Ascending aorta (tissue), 2 donors: ENCODE data around the gene DACH1. TPM values are rescaled to one million over a fixed set of nuclear protein-coding genes. Genes with fewer than 3 reads are reported as not detected.

Source experiments
- DNase-seq, 2 donors: peaks; one replicate each; pipeline ENCODE4 v3.0.0-alpha.2; 2019; ENCODE audit warnings: low spot score in 2 of 2
- H3K27ac ChIP-seq, 2 donors: fragments of 200-600 bp; sonication (generic); one replicate each; pipeline ENCODE4 v1.5.1; 2016 to 2017; ENCODE audit warnings: mild to moderate bottlenecking in 1 of 2
- H3K27me3 ChIP-seq: fragments of 200-600 bp; sonication (generic); one replicate; pipeline ENCODE4 v1.5.1; 2017
- H3K36me3 ChIP-seq, 2 donors: fragments of 200-600 bp; sonication (generic); one replicate each; pipeline ENCODE4 v1.5.1; 2016
- H3K4me1 ChIP-seq, 2 donors: fragments of 200-600 bp; sonication (generic); one replicate each; pipeline ENCODE4 v1.5.1; 2016 to 2017; ENCODE audit warnings: mild to moderate bottlenecking in 1 of 2
- H3K4me3 ChIP-seq, 2 donors: fragments of 200-600 bp; sonication (generic); one replicate each; pipeline ENCODE4 v1.5.1; 2016 to 2017; ENCODE audit warnings: mild to moderate bottlenecking in 1 of 2
- H3K9me3 ChIP-seq, 2 donors: fragments of 200-600 bp; sonication (generic); one replicate each; pipeline ENCODE4 v1.5.1; 2016
- intact Hi-C: fragments of 100-400 bp; cut with DNase I; formaldehyde crosslinking; loops from one replicate; pipeline ENCODE4 v1.15.1; 2023
- total RNA-seq: library from RNA; depleted of rRNA; stranded (reverse); fragments of >200 nt; gene quantifications from one replicate; pipeline ENCODE4 v1.1.0, GENCODE V29; 2016
- TF ChIP-seq, protein P1 (sequence below), 3 experiments: fragments of 200-600 bp in 2 of 3; fragments of 450-650 bp in 1 of 3; sonication (generic) in 2 of 3; IDR thresholded peaks; one replicate each; pipeline ENCODE4 v1.5.1; 2016 to 2019; ENCODE audit warnings: antibody characterized with exemption in 3 of 3, mild to moderate bottlenecking in 1 of 3, moderate library complexity in 1 of 3

DACH1 gene
- total RNA-seq, 1 donor from 2014 or later: not detected

DNA sequence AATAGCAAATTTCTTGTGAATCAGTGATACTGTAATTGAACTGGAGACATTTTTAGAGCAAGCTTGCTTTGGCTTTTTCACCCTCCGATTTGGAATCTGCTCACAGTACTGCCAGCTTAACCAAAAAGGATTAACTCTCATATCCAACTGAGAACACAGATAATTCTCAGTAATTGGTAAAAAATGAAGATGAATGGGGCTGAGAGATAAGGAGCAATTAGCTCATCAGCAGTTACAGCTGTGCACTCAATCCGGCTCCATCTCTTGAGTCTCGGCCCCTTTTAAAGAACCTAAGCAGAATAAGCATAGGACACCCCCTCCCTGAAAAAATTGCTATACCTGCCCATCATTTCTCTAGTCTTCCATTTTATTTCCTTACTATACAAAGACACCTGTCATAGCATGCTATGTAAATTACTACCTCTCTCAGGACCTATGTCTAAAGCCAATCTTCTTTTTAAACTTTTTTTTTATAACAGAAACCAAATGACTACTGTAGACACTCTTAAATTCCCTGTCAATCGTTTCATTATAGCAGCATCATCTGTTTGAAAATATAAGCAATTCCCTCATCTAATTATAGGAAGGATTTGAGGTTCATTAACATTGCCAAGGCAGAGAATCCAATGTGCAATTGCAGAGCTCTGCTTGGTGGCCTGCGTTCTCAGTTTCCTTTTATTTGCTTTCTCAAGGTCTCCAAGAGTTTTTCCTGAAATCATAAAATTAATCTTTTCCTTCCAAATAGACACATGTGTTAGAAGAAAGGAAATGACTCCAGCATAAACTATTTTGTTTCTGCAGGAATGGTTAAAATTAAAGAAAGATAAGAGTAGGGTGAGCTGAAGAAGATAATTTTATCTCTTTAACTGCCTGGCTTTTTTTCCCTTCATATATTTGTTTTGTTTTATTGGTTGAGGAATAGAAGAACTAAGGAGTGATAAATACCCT, 242.1 kb downstream of the DACH1 start:
- intact Hi-C loops: no loop called here
- no peak for DNase-seq
- Histone ChIP-seq H3K36me3 (no peaks in the 10 kb centered on the region), H3K4me3 (no peak overlapping the region), H3K9me3 (no peaks in the 10 kb centered on the region), H3K4me1 (no peaks in the 10 kb centered on the region), H3K27me3 (no peaks in the 10 kb centered on the region), H3K27ac (no peak overlapping the region)
- TF ChIP-seq, protein P1, sequence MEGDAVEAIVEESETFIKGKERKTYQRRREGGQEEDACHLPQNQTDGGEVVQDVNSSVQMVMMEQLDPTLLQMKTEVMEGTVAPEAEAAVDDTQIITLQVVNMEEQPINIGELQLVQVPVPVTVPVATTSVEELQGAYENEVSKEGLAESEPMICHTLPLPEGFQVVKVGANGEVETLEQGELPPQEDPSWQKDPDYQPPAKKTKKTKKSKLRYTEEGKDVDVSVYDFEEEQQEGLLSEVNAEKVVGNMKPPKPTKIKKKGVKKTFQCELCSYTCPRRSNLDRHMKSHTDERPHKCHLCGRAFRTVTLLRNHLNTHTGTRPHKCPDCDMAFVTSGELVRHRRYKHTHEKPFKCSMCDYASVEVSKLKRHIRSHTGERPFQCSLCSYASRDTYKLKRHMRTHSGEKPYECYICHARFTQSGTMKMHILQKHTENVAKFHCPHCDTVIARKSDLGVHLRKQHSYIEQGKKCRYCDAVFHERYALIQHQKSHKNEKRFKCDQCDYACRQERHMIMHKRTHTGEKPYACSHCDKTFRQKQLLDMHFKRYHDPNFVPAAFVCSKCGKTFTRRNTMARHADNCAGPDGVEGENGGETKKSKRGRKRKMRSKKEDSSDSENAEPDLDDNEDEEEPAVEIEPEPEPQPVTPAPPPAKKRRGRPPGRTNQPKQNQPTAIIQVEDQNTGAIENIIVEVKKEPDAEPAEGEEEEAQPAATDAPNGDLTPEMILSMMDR (IDR thresholded peaks at IDR 0.05): no peak

DNA sequence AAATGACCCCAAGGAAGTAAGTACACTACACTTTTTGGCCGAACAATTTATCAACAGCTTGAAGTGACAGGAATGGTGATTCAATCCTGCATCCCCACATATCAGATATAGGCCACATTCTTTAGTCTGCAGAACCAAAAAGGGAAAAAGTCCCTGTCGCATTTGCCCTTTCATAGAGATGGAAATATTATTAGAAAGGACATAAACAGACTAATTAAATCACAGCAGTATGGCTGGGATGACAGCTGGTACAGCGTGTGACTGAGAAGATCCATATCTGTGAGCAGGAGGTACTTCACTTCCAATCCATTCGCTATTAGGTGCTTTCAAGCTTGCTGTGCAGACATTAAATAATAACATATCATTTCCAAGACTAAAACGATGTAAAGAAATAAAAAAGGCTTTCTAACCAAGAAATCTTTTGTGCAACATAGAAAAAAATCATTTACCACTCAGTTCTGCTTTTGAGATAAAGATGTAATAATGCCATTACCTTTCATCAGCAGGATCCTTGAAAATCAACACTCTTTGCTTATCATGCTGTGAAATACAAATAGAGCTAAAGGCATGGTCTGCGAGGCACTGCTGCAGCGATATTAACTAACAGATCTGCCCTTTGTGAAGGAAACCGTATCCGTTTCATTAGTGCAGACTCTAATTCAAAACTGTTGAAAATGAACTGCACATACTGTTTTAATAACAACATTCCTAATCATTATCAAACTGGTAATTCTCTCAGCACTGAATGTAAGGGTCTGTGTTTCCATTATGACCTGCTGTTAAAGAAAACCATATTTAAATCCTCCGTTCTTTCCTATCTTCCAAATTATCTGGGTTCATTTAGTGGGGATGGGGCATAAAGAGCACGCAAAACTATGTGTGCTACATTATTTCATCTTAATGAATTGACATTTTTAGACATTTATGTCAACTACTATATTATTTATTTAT, 245.6 kb downstream of the DACH1 start:
- intact Hi-C loops: no loop called here
- Histone ChIP-seq H3K4me1 (no peaks in the 10 kb centered on the region), H3K9me3 (no peaks in the 10 kb centered on the region), H3K27ac (no peak overlapping the region), H3K27me3 (no peaks in the 10 kb centered on the region), H3K36me3 (no peaks in the 10 kb centered on the region), H3K4me3 (no peak overlapping the region)
- TF ChIP-seq, protein P1 (IDR thresholded peaks at IDR 0.05): no peak
- no peak for DNase-seq

DNA sequence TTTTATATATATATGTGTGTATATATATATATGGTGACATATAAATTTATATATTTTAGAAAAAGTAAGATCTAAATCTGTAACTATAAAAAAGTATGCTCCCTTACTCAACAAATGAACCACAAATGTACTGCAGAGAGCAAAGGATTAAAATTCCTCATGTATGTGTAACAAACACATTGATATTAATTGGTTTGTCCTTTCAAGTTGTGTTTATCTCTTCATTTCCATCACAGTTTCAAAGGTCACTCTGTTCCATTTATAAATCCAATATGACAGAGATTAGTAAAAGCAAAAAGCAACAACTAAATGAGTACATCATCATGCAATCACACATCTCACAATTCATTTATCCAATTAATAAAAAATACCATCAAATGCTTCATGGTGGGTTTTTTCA, 247.9 kb downstream of the DACH1 start:
- Histone ChIP-seq H3K36me3 (no peaks in the 10 kb centered on the region), H3K27ac (no peak overlapping the region), H3K27me3 (no peaks in the 10 kb centered on the region), H3K4me3 (no peak overlapping the region), H3K9me3 (no peaks in the 10 kb centered on the region), H3K4me1 (no peaks in the 10 kb centered on the region)
- intact Hi-C loops: no loop called here
- TF ChIP-seq, protein P1 (IDR thresholded peaks at IDR 0.05): no peak
- DNase-seq: no peak

DNA sequence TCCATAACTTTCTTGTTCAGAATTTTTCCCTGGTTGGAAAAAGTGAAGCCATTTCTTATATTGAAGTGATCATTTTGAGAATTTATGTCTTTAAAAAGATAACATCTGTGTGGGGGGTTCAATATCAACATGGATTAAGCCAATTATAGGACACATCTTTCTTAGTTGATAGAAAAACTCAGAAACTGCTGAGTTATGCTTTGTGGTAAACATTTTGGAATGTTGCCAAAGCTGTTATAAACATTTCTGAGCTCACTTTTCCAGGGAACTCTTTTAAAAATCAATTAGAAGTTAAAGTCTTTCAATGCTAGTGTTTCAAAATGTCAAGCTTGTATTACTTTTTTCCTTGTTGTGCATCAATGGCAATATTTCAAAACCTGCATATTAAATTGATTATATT, 248.8 kb downstream of the DACH1 start:
- H3K4me3 ChIP-seq: no peak overlapping the region
- H3K27ac ChIP-seq: no peak overlapping the region
- no peaks in the 10 kb centered on the region for H3K4me1 ChIP-seq
- no peaks in the 10 kb centered on the region for H3K27me3 ChIP-seq
- TF ChIP-seq, protein P1 (IDR thresholded peaks at IDR 0.05): no peak
- intact Hi-C loops: no loop called here
- no peaks in the 10 kb centered on the region for H3K9me3 ChIP-seq
- no peak for DNase-seq
- H3K36me3 ChIP-seq: no peaks in the 10 kb centered on the region

DNA sequence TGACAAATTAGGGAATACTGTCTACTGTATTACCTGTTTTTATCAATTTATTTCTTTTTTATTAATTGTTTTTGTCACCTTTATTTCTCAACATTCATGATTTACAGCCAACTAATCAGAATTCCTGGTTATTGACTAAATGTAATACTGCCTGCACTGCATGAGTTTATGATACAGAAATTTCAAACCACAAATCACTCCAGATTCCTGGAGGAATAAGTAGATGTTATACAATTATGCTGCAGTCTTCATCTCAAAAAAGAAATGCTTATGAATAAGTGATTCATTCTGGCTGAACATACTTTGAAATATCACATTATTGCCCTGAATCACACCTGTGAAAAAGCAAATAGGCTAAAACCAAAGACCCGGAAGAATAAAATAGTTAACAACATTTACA, 249.7 kb downstream of the DACH1 start:
- no peak overlapping the region for H3K4me3 ChIP-seq
- TF ChIP-seq, protein P1 (IDR thresholded peaks at IDR 0.05): no peak
- H3K27me3 ChIP-seq: no peaks in the 10 kb centered on the region
- H3K9me3 ChIP-seq: no peaks in the 10 kb centered on the region
- no peak overlapping the region for H3K27ac ChIP-seq
- H3K36me3 ChIP-seq: no peaks in the 10 kb centered on the region
- H3K4me1 ChIP-seq: no peaks in the 10 kb centered on the region
- no peak for DNase-seq
- intact Hi-C loops: no loop called here
